H9 (cell line): ENCODE results near the gene NPHP4. TPM values are rescaled to one million over a fixed set of nuclear protein-coding genes. Genes with fewer than 3 reads are reported as not detected.

Experiments used
- DNase-seq: peaks from one replicate; pipeline ENCODE4 v3.0.0-alpha.2; 2017
- H2AFZ ChIP-seq: one replicate; pipeline ENCODE4 v1.6.1; 2013; ENCODE audit warnings: mild to moderate bottlenecking, low read length, control low read depth, moderate library complexity
- H2AK5ac ChIP-seq: 2 replicates; pipeline ENCODE4 v1.6.1; 2013; ENCODE audit warnings: low read length, control low read depth, mixed read lengths; ENCODE audit not compliant: insufficient read length
- H2BK120ac ChIP-seq: one replicate; pipeline ENCODE4 v1.6.1; 2013; ENCODE audit warnings: low read depth, mild to moderate bottlenecking, low read length, control low read depth, inconsistent platforms; ENCODE audit not compliant: poor library complexity, severe bottlenecking
- H2BK12ac ChIP-seq: 2 replicates; pipeline ENCODE4 v1.6.1; 2013; ENCODE audit warnings: low read length, control low read depth, mixed read lengths, low read depth; ENCODE audit not compliant: insufficient read length
- H2BK15ac ChIP-seq: 2 replicates; pipeline ENCODE4 v1.6.1; 2013; ENCODE audit warnings: low read depth, low read length, control low read depth
- H2BK20ac ChIP-seq: one replicate; pipeline ENCODE4 v1.6.1; 2013; ENCODE audit warnings: low read depth, mild to moderate bottlenecking, low read length, control low read depth, inconsistent platforms; ENCODE audit not compliant: poor library complexity, severe bottlenecking
- H2BK5ac ChIP-seq: 2 replicates; pipeline ENCODE4 v1.6.1; 2013; ENCODE audit warnings: low read length, control low read depth, mixed read lengths; ENCODE audit not compliant: insufficient read length
- H3K14ac ChIP-seq: 2 replicates; pipeline ENCODE4 v1.6.1; 2013; ENCODE audit warnings: low read length, control low read depth; ENCODE audit not compliant: insufficient read depth
- H3K18ac ChIP-seq: 2 replicates; pipeline ENCODE4 v1.6.1; 2013; ENCODE audit warnings: low read depth, mild to moderate bottlenecking, mixed read lengths, low read length, control low read depth; ENCODE audit not compliant: insufficient read length
- H3K23ac ChIP-seq: 2 replicates; pipeline ENCODE4 v1.6.1; 2013; ENCODE audit warnings: low read length, control low read depth, mixed read lengths, low read depth; ENCODE audit not compliant: insufficient read length
- H3K23me2 ChIP-seq: 2 replicates; pipeline ENCODE4 v1.6.1; 2013; ENCODE audit warnings: low read depth, mild to moderate bottlenecking, mixed read lengths, low read length, control low read depth; ENCODE audit not compliant: insufficient read length, poor library complexity, severe bottlenecking
- H3K27ac ChIP-seq: 2 replicates; pipeline ENCODE4 v1.5.1; 2013; ENCODE audit warnings: low read length, control low read depth, mixed read lengths, low read depth; ENCODE audit not compliant: insufficient read length
- H3K27me3 ChIP-seq: 2 replicates; pipeline ENCODE4 v1.6.1; 2013; ENCODE audit warnings: low read length, control low read depth, inconsistent platforms; ENCODE audit not compliant: insufficient read depth
- H3K4ac ChIP-seq: 2 replicates; pipeline ENCODE4 v1.6.1; 2013; ENCODE audit warnings: low read depth, mild to moderate bottlenecking, control low read depth, inconsistent platforms, low read length, moderate library complexity
- H3K4me1 ChIP-seq: 2 replicates; pipeline ENCODE4 v1.6.1; 2013; ENCODE audit warnings: low read length, control low read depth, inconsistent platforms; ENCODE audit not compliant: insufficient read depth
- H3K4me2 ChIP-seq: 2 replicates; pipeline ENCODE4 v1.6.1; 2013; ENCODE audit warnings: low read length, control low read depth, mixed read lengths; ENCODE audit not compliant: insufficient read length, insufficient read depth
- H3K56ac ChIP-seq: 2 replicates; pipeline ENCODE4 v1.6.1; 2013; ENCODE audit warnings: low read depth, mild to moderate bottlenecking, mixed read lengths, low read length, control low read depth; ENCODE audit not compliant: insufficient read length
- H3K79me1 ChIP-seq: 2 replicates; pipeline ENCODE4 v1.6.1; 2013; ENCODE audit warnings: low read depth, mild to moderate bottlenecking, moderate library complexity, low read length, control low read depth, inconsistent platforms; ENCODE audit not compliant: insufficient read depth, poor library complexity, severe bottlenecking
- H3K79me2 ChIP-seq: 2 replicates; pipeline ENCODE4 v1.6.1; 2013; ENCODE audit warnings: low read length, control low read depth, inconsistent platforms; ENCODE audit not compliant: insufficient read depth
- H3K9ac ChIP-seq: 2 replicates; pipeline ENCODE4 v1.6.1; 2013; ENCODE audit warnings: low read length, control low read depth, mixed read lengths; ENCODE audit not compliant: insufficient read length; ENCODE audit errors: extremely low read depth
- H3K9me3 ChIP-seq: one replicate; pipeline ENCODE4 v1.6.1; 2013; ENCODE audit warnings: low read depth, low read length, inconsistent platforms; ENCODE audit not compliant: control insufficient read depth
- H3T11ph ChIP-seq: one replicate; pipeline ENCODE4 v1.6.1; 2013; ENCODE audit warnings: mild to moderate bottlenecking, low read length, control low read depth, inconsistent platforms
- H4K20me1 ChIP-seq: one replicate; pipeline ENCODE4 v1.6.1; 2013; ENCODE audit not compliant: control insufficient read depth, insufficient read length, insufficient read depth
- H4K5ac ChIP-seq: 2 replicates; pipeline ENCODE4 v1.6.1; 2013; ENCODE audit warnings: low read depth, mild to moderate bottlenecking, mixed read lengths, low read length, control low read depth; ENCODE audit not compliant: insufficient read length
- H4K8ac ChIP-seq: replicated peaks from 2 replicates; pipeline ENCODE4 v1.6.1; 2013; ENCODE audit warnings: low read length, control low read depth, mixed read lengths, low read depth; ENCODE audit not compliant: insufficient read length
- H4K91ac ChIP-seq: 2 replicates; pipeline ENCODE4 v1.6.1; 2013; ENCODE audit warnings: low read depth, mild to moderate bottlenecking, moderate library complexity, mixed read lengths, low read length, control low read depth; ENCODE audit not compliant: insufficient read length
- H3K27ac Mint-ChIP-seq, 3 experiments: 2 replicates in 2 of 3; 3 replicates in 1 of 3; pipeline ENCODE4 v1.8.0; 2020 to 2021; ENCODE audit warnings: mixed read lengths in 3 of 3, mild to moderate bottlenecking in 1 of 3, moderate library complexity in 1 of 3
- H3K27me3 Mint-ChIP-seq: 2 replicates; pipeline ENCODE4 v1.8.0; 2021; ENCODE audit warnings: low read depth, mild to moderate bottlenecking, moderate library complexity, mixed read lengths
- H3K36me3 Mint-ChIP-seq, 3 experiments: 2 replicates in 2 of 3; 3 replicates in 1 of 3; pipeline ENCODE4 v1.8.0; 2020 to 2021; ENCODE audit warnings: low read depth in 3 of 3, mixed read lengths in 3 of 3; ENCODE audit not compliant: insufficient read depth in 1 of 3
- H3K4me1 Mint-ChIP-seq, 2 experiments: 2 replicates each; pipeline ENCODE4 v1.8.0; 2020; ENCODE audit warnings: mixed read lengths in 2 of 2
- H3K4me3 Mint-ChIP-seq, 2 experiments: 2 replicates in 1 of 2; 3 replicates in 1 of 2; pipeline ENCODE4 v1.8.0; 2020 to 2021; ENCODE audit warnings: mild to moderate bottlenecking in 2 of 2, mixed read lengths in 2 of 2, moderate library complexity in 1 of 2
- H3K9me3 Mint-ChIP-seq, 2 experiments: 2 replicates in 1 of 2; 3 replicates in 1 of 2; pipeline ENCODE4 v1.8.0; 2020; ENCODE audit warnings: mild to moderate bottlenecking in 2 of 2, mixed read lengths in 2 of 2, moderate library complexity in 1 of 2
- WGBS: extraction: QIAGEN DNeasy Blood & Tissue Kit; methylation state at CpG from one replicate; pipeline ENCODE4 v1.1.7; 2013; ENCODE audit warnings: missing lambda C conversion rate, low lambda C conversion rate, mixed read lengths; ENCODE audit not compliant: insufficient read length; ENCODE audit errors: extremely low coverage; 5-methylcytosine and 5-hydroxymethylcytosine counted together
- total RNA-seq: library from RNA; stranded (reverse); gene quantifications from 2 replicates; pipeline ENCODE4 v1.2.1, GENCODE V29; 2021
- TF ChIP-seq, protein P1 (sequence below): fragments of 200-600 bp; sonication (generic); conservative IDR thresholded peaks from 3 replicates; pipeline ENCODE4 v1.8.0; 2021; ENCODE audit warnings: antibody characterized with exemption, mild to moderate bottlenecking

Gene NPHP4
- total RNA-seq, 1 experiment from 2014 or later = 17.6 TPM

DNA sequence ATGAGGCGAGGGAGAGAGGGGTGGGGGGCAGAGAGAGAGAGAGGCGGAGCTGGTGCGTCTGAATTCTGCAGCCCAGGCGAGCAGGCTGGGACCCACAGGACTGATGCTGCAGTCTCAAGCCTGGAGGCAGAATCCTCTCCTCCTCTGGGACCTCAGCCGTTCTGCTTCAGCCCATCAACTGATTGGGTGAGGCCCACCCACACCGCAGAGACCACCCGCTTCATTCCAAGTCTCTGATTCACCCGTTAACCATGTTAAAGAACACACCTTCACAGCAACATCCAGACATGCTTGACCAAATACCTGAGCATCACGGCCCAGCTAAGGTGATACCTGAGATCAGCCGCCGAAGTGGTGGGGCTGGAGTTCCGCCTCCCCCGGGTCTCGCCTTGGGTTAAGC is 147.8 kb downstream of the NPHP4 start:
- no peak overlapping the region for H2BK20ac ChIP-seq
- no peak overlapping the region for H3T11ph ChIP-seq
- no peak overlapping the region for H2AFZ ChIP-seq
- Mint-ChIP-seq H3K4me3 (no peak overlapping the region), H3K36me3 (no peaks in the 10 kb centered on the region; a peak in 1 of 7 replicates), H3K27me3 (peaks cover 12% of the 10 kb centered on the region), H3K4me1 (peaks cover 16 to 20% of the 10 kb centered on the region in 2 experiments), H3K27ac (no peak overlapping the region; a peak in 2 of 7 replicates), H3K9me3 (no peaks in the 10 kb centered on the region)
- no peak overlapping the region for H3K18ac ChIP-seq
- no peak for DNase-seq
- no peaks in the 10 kb centered on the region for H3K79me1 ChIP-seq
- no peaks in the 10 kb centered on the region for H3K79me2 ChIP-seq
- no peak overlapping the region for H2BK5ac ChIP-seq
- H3K9me3 ChIP-seq = no peaks in the 10 kb centered on the region
- no peak overlapping the region for H3K23ac ChIP-seq
- no peak overlapping the region for H3K4ac ChIP-seq
- no peak overlapping the region for H3K9ac ChIP-seq
- no peak overlapping the region for H3K56ac ChIP-seq
- no peak overlapping the region for H4K91ac ChIP-seq
- TF ChIP-seq, protein P1, sequence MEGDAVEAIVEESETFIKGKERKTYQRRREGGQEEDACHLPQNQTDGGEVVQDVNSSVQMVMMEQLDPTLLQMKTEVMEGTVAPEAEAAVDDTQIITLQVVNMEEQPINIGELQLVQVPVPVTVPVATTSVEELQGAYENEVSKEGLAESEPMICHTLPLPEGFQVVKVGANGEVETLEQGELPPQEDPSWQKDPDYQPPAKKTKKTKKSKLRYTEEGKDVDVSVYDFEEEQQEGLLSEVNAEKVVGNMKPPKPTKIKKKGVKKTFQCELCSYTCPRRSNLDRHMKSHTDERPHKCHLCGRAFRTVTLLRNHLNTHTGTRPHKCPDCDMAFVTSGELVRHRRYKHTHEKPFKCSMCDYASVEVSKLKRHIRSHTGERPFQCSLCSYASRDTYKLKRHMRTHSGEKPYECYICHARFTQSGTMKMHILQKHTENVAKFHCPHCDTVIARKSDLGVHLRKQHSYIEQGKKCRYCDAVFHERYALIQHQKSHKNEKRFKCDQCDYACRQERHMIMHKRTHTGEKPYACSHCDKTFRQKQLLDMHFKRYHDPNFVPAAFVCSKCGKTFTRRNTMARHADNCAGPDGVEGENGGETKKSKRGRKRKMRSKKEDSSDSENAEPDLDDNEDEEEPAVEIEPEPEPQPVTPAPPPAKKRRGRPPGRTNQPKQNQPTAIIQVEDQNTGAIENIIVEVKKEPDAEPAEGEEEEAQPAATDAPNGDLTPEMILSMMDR = no peak
- H2BK120ac ChIP-seq = no peak overlapping the region
- H3K4me2 ChIP-seq = no peak overlapping the region
- no peak overlapping the region for H3K27ac ChIP-seq
- no peaks in the 10 kb centered on the region for H3K4me1 ChIP-seq
- no peak overlapping the region for H2BK12ac ChIP-seq
- no peak overlapping the region for H2BK15ac ChIP-seq
- no peak overlapping the region for H4K8ac ChIP-seq
- H3K23me2 ChIP-seq = no peaks in the 10 kb centered on the region
- H4K20me1 ChIP-seq = no peaks in the 10 kb centered on the region
- H4K5ac ChIP-seq = no peak overlapping the region
- no CpG with 5 or more reads among the region's 14 CpGs for WGBS
- no peaks in the 10 kb centered on the region for H3K27me3 ChIP-seq
- peak overlapping the region; percentile 33; the same call in 1 of the 2 replicates for H3K14ac ChIP-seq
- H2AK5ac ChIP-seq = no peak overlapping the region
